PC-9 (cell line): ENCODE data around the gene LCOR.

ENCODE experiments used
- CTCF ChIP-seq: fragments of 200-600 bp; sonication (generic); conservative IDR thresholded peaks from 2 replicates; pipeline ENCODE4 v1.6.1; 2017; ENCODE audit warnings: mixed run types, antibody characterized with exemption, mild to moderate bottlenecking, moderate library complexity
- EZH2 ChIP-seq: fragments of 200-600 bp; sonication (generic); IDR thresholded peaks from 2 replicates; pipeline ENCODE4 v1.8.0; 2017; ENCODE audit warnings: antibody characterized with exemption, low read depth

GRCh38 chr10:96814264-96814663 lies 17.8 kb upstream of the LCOR start:
- no peak for TF ChIP-seq CTCF
- TF ChIP-seq EZH2: no peak
